ENCODE measurements around the gene ELFN1.

The ELFN1 gene

DNA sequence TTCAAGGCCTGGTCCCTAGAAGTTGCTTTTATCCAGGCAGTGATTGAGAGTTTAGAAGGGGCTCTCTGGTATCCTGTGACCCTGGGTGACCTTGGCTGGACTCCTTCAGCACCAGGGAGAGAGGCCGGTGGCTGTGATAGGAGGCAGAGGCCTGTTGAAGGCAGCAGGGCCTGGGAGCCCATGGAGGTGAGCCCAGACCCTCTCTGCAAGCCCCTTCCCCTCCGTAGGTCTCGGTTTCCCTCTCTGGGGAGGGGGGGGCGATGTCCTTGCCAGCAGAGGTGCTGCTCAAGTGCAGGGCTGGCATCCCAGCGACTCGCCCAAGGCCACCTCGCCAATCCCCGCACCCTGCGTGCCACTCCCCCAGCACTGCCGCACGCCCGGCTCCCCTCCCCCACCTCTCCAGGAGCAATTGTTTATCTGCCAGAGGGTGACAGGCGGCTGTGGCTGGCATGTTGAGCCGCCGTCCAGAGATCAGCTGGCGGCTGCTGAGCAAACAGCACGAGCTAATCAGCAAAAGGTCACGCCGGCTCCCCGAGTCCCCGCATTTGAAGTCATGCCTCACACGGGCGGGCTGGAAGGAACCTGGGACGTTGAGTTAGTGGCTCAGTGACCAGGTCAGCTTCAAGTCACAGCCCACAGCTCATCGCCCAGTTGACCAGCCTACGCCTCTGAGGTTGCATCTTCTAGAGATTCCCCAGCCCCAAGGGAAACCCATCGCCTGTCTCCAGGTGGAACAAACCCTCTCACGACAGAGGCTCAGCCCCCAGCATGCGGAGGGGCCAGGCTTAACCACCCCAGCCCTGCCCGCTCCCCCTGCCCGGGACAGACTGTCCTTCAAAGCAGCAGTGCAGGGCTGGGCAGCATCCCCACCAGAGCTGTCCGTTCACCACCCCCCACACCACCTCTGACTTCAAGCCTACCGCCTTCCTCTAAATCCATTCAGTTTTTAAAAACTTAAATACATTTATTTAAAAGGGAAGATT lies 43.7 kb downstream of the ELFN1 start:
- no peaks in the 10 kb centered on the region for H4K20me1 ChIP-seq (ENCODE audit: insufficient read depth, low read length, poor library complexity, severe bottlenecking)
- H3K4me1 ChIP-seq (ENCODE audit: insufficient read depth, low read length, poor library complexity, severe bottlenecking), result no peaks in the 10 kb centered on the region
- no peak overlapping the region for H3K4me2 ChIP-seq (ENCODE audit: low read depth, low read length, poor library complexity, severe bottlenecking)

DNA sequence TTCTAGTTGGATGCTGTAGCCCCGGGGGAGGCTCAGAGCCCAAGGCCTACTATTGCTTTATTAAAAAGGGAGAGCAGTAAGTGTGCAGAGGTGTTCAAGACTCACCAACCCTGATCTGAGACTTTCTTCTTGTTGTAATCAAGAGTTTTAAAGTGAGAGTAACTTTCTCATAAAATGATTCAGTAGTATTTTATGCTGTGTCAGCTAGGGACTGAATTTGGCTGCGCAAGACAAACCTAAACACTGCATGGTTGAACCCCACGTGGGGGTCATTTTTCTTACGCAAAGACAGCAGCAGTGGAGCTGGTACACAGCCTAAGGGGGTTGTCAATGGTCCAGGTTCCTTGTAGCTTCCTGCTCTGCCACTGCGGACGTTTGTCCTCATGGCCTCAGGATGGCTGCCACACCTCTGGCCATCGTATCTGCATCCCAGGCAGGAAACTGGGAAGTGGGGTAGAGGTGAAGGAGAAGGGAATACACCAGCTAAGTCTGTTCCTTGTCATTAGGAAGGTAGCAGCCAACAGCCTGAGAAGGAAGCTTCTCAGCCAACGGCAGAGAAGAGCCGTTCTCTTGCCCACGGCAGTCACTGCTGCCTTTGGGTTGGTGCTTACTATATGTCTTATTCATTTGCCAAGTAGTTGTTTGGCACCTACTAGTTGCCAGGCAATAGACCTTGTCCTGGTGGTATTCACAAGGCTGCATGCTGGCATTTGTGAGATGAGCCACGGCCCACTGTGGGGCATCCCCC lies 44.7 kb downstream of the ELFN1 start:
- H3K36me3 ChIP-seq (ENCODE audit: insufficient read depth, low read length), result no peaks in the 10 kb centered on the region

More for the DNA sequence above, 43.7 kb downstream of the ELFN1 start:
- Histone ChIP-seq H3K9me3 (ENCODE audit: insufficient read depth, low read depth, low read length) (peaks cover 11% of the 10 kb centered on the region; the same call in 1 of the 2 replicates), H2AFZ (ENCODE audit: low read length) (no peak overlapping the region), H3K9me2 (replicated peaks; ENCODE audit: low read depth, low read length) (no peaks in the 10 kb centered on the region), H3K79me2 (ENCODE audit: insufficient read depth, low read length) (no peaks in the 10 kb centered on the region), H3K4me3 (ENCODE audit: low read length, poor library complexity, severe bottlenecking) (no peak overlapping the region), H3K27me3 (ENCODE audit: insufficient read depth, low read length, poor library complexity, severe bottlenecking) (no peaks in the 10 kb centered on the region), H3F3A (ENCODE audit: low read depth) (no peaks in the 10 kb centered on the region), H3K9ac (ENCODE audit: low read depth, low read length, poor library complexity, severe bottlenecking) (no peak overlapping the region), H3K36me3 (ENCODE audit: insufficient read depth, low read length) (no peaks in the 10 kb centered on the region)
- TF ChIP-seq EZH2phosphoT487 (IDR thresholded peaks at IDR 0.05; ENCODE audit: borderline replicate concordance), result no peak
- no peak for TF ChIP-seq CTCF (conservative IDR thresholded peaks at IDR 0.05; ENCODE audit: low read length)

DNA sequence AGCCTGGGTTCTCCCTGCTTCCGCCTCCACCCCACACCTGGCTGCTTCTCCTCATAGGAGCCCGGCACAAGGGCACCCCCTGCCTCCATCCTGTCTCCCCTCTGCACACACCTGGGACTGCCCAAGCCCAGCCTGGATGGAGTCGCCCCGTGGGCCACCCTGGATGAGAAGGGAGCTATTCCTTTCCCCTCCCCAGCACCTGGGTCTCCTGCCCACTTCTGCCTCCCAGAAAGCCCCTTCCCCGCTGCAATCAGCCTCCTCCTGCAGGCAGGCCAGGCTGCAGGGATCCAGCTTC lies 45.2 kb downstream of the ELFN1 start:
- Histone ChIP-seq H3K9me3 (ENCODE audit: insufficient read depth, low read depth, low read length) (no peaks in the 10 kb centered on the region; the same call in 1 of the 2 replicates), H3K79me2 (ENCODE audit: insufficient read depth, low read length) (no peaks in the 10 kb centered on the region), H3K27me3 (ENCODE audit: insufficient read depth, low read length, poor library complexity, severe bottlenecking) (no peaks in the 10 kb centered on the region), H3K4me2 (ENCODE audit: low read depth, low read length, poor library complexity, severe bottlenecking) (no peak overlapping the region), H3K36me3 (ENCODE audit: insufficient read depth, low read length) (no peaks in the 10 kb centered on the region), H3K4me3 (ENCODE audit: low read length, poor library complexity, severe bottlenecking) (no peak overlapping the region), H4K20me1 (ENCODE audit: insufficient read depth, low read length, poor library complexity, severe bottlenecking) (no peaks in the 10 kb centered on the region), H3K9me2 (replicated peaks; ENCODE audit: low read depth, low read length) (no peaks in the 10 kb centered on the region), H3K4me1 (ENCODE audit: insufficient read depth, low read length, poor library complexity, severe bottlenecking) (no peaks in the 10 kb centered on the region), H3F3A (ENCODE audit: low read depth) (no peaks in the 10 kb centered on the region), H3K9ac (ENCODE audit: low read depth, low read length, poor library complexity, severe bottlenecking) (no peak overlapping the region), H2AFZ (ENCODE audit: low read length) (no peak overlapping the region)
- TF ChIP-seq CTCF (conservative IDR thresholded peaks at IDR 0.05; ENCODE audit: low read length), result no peak
- no peak for TF ChIP-seq EZH2phosphoT487 (IDR thresholded peaks at IDR 0.05; ENCODE audit: borderline replicate concordance)

More for the DNA sequence above, 44.7 kb downstream of the ELFN1 start:
- no peak overlapping the region for H3K4me3 ChIP-seq (ENCODE audit: low read length, poor library complexity, severe bottlenecking)
- H4K20me1 ChIP-seq (ENCODE audit: insufficient read depth, low read length, poor library complexity, severe bottlenecking), result no peaks in the 10 kb centered on the region
- H2AFZ ChIP-seq (ENCODE audit: low read length), result no peak overlapping the region
- no peaks in the 10 kb centered on the region for H3F3A ChIP-seq (ENCODE audit: low read depth)
- H3K79me2 ChIP-seq (ENCODE audit: insufficient read depth, low read length), result no peaks in the 10 kb centered on the region
- H3K27me3 ChIP-seq (ENCODE audit: insufficient read depth, low read length, poor library complexity, severe bottlenecking), result no peaks in the 10 kb centered on the region
- H3K9me3 ChIP-seq (ENCODE audit: insufficient read depth, low read depth, low read length), result peaks cover 5% of the 10 kb centered on the region; the same call in 1 of the 2 replicates
- H3K4me1 ChIP-seq (ENCODE audit: insufficient read depth, low read length, poor library complexity, severe bottlenecking), result no peaks in the 10 kb centered on the region
- H3K9me2 ChIP-seq (replicated peaks; ENCODE audit: low read depth, low read length), result no peaks in the 10 kb centered on the region
- TF ChIP-seq CTCF (conservative IDR thresholded peaks at IDR 0.05; ENCODE audit: low read length) (no peak), EZH2phosphoT487 (IDR thresholded peaks at IDR 0.05; ENCODE audit: borderline replicate concordance) (no peak)
- no peak overlapping the region for H3K4me2 ChIP-seq (ENCODE audit: low read depth, low read length, poor library complexity, severe bottlenecking)
- H3K9ac ChIP-seq (ENCODE audit: low read depth, low read length, poor library complexity, severe bottlenecking), result no peak overlapping the region

Measured in Loucy (cell line).